Testis (tissue), 2 donors: Measurements from ENCODE around the gene TMEM109.

Source experiments
- CTCF ChIP-seq, 3 experiments: fragments of 450-650 bp in 2 of 3; fragments of 200-600 bp in 1 of 3; sonication (generic) in 1 of 3; IDR thresholded peaks; one replicate each; pipeline ENCODE4 v1.5.1; 2016 to 2019; ENCODE audit warnings: antibody characterized with exemption in 3 of 3, mild to moderate bottlenecking in 2 of 3, moderate library complexity in 1 of 3
- POLR2A ChIP-seq: fragments of 450-650 bp; IDR thresholded peaks from one replicate; pipeline ENCODE4 v1.6.1; 2017; ENCODE audit warnings: antibody characterized with exemption, mild to moderate bottlenecking, moderate library complexity

- TF ChIP-seq CTCF (IDR thresholded peaks at IDR 0.05) (no peak), POLR2A (no peak)
Observed at GRCh38 chr11:60875366-60876167, 38.4 kb upstream of the TMEM109 start.
